Endothelial cell (in vitro differentiated cells): ENCODE measurements around the gene DNAJB8. TPM values are rescaled to one million over a fixed set of nuclear protein-coding genes. Genes with fewer than 3 reads are reported as not detected.

Experiments used
- DNase-seq: peaks from one replicate; pipeline ENCODE4 v3.0.0; 2021; ENCODE audit warnings: low spot score
- H3K27ac Mint-ChIP-seq: one replicate; pipeline ENCODE4 v1.8.0; 2021; ENCODE audit warnings: mixed read lengths, inconsistent platforms; ENCODE audit not compliant: unreplicated experiment
- H3K27me3 Mint-ChIP-seq: one replicate; pipeline ENCODE4 v1.8.0; 2021; ENCODE audit warnings: mild to moderate bottlenecking, moderate library complexity, mixed read lengths, inconsistent platforms; ENCODE audit not compliant: unreplicated experiment
- H3K36me3 Mint-ChIP-seq: one replicate; pipeline ENCODE4 v1.8.0; 2021; ENCODE audit warnings: mild to moderate bottlenecking, low read depth, mixed read lengths, inconsistent platforms; ENCODE audit not compliant: unreplicated experiment
- H3K4me1 Mint-ChIP-seq: one replicate; pipeline ENCODE4 v1.8.0; 2021; ENCODE audit warnings: mild to moderate bottlenecking, mixed read lengths, inconsistent platforms; ENCODE audit not compliant: unreplicated experiment
- H3K4me3 Mint-ChIP-seq: one replicate; pipeline ENCODE4 v1.8.0; 2021; ENCODE audit warnings: mild to moderate bottlenecking, mixed read lengths, inconsistent platforms; ENCODE audit not compliant: unreplicated experiment
- H3K9me3 Mint-ChIP-seq: one replicate; pipeline ENCODE4 v1.8.0; 2021; ENCODE audit warnings: mixed read lengths, inconsistent platforms; ENCODE audit not compliant: unreplicated experiment
- total RNA-seq: library from RNA; stranded (reverse); fragmentation: NEBNext Ultra II Directional; extraction: Animal tissue kit (Norgen Biotek cat#: 25700); gene quantifications from one replicate; pipeline ENCODE4 v1.2.1, GENCODE V29; 2021; ENCODE audit not compliant: unreplicated experiment
- TF ChIP-seq, protein P1 (sequence below): fragments of 200-600 bp; sonication (generic); IDR thresholded peaks from one replicate; pipeline ENCODE4 v1.5.0; 2021; ENCODE audit warnings: antibody characterized with exemption; ENCODE audit not compliant: unreplicated experiment

The DNAJB8 gene
- total RNA-seq, 1 donor from 2014 or later = not detected

DNA sequence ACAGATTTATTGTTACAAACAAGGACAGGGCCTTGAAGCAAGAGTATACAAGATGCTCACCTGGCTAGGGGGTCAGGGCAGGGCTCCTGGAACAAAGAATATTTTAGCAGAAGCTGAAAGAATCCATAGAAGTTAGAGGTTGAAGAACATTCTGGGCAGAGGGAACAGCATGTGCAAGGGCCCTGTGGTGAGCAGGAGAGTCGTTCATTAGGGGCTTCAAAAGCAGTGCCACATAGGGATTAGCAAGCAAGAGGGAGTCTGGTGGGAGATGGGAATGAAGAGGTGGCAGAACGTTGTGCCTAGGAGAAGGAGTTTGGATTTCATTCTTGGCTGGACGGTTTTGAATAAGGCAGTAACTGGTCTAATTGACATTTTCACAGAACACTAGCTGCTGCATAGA is 22.9 kb downstream of the DNAJB8 start:
- TF ChIP-seq, protein P1, sequence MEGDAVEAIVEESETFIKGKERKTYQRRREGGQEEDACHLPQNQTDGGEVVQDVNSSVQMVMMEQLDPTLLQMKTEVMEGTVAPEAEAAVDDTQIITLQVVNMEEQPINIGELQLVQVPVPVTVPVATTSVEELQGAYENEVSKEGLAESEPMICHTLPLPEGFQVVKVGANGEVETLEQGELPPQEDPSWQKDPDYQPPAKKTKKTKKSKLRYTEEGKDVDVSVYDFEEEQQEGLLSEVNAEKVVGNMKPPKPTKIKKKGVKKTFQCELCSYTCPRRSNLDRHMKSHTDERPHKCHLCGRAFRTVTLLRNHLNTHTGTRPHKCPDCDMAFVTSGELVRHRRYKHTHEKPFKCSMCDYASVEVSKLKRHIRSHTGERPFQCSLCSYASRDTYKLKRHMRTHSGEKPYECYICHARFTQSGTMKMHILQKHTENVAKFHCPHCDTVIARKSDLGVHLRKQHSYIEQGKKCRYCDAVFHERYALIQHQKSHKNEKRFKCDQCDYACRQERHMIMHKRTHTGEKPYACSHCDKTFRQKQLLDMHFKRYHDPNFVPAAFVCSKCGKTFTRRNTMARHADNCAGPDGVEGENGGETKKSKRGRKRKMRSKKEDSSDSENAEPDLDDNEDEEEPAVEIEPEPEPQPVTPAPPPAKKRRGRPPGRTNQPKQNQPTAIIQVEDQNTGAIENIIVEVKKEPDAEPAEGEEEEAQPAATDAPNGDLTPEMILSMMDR = no peak
- peaks cover 13% of the 10 kb centered on the region for H3K4me1 Mint-ChIP-seq
- no peak overlapping the region for H3K27ac Mint-ChIP-seq
- DNase-seq = no peak
- peaks cover 14% of the 10 kb centered on the region for H3K36me3 Mint-ChIP-seq
- H3K9me3 Mint-ChIP-seq = no peaks in the 10 kb centered on the region
- no peak overlapping the region for H3K4me3 Mint-ChIP-seq
- H3K27me3 Mint-ChIP-seq = peaks cover 22% of the 10 kb centered on the region

DNA sequence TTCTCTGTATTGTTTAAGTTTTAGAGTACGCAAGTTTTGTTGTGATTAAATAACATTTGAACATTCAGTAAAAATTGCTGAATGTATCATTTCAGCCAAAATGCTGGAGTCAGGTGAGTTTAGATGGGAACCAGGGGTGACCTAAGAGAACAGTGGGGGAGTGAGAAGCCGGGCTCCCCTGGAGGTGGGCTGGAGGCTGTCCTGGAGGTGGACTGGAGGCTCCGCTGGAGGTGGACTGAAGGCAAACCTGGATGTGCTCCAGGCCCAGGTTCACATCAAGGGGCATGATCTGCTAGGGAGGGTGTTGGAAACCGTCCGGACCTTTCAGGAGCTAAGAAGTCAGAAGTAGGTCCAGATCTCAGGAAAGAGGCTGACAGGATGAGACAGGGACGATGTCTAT is 23.7 kb downstream of the DNAJB8 start:
- peaks cover 10% of the 10 kb centered on the region for H3K36me3 Mint-ChIP-seq
- TF ChIP-seq, protein P1 = no peak
- H3K27me3 Mint-ChIP-seq = peaks cover 22% of the 10 kb centered on the region
- H3K9me3 Mint-ChIP-seq = no peaks in the 10 kb centered on the region
- H3K27ac Mint-ChIP-seq = no peak overlapping the region
- DNase-seq = no peak
- H3K4me3 Mint-ChIP-seq = no peak overlapping the region
- peaks cover 7% of the 10 kb centered on the region for H3K4me1 Mint-ChIP-seq

DNA sequence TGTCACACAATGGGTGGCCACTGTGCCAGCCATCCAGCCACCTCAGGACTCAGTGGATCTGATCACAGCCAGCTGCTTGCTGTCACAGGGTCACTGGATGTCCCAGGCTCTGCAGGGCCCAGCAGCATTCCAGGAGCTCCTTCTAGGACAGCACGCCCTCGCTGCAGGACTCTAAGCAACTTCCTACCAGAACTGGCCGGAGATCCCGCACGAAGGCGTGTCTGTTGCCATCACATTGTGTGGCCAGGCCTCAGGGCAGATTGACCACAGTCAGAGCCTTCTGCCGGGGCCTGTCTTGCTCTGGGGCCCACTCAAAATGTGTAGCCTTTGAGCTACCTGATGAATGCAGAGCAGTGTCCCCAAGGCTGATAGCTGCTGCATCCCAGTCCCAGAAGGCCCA is 24.6 kb downstream of the DNAJB8 start:
- no peak overlapping the region for H3K27ac Mint-ChIP-seq
- H3K36me3 Mint-ChIP-seq = peaks cover 10% of the 10 kb centered on the region
- DNase-seq = no peak
- TF ChIP-seq, protein P1 = no peak
- no peak overlapping the region for H3K4me3 Mint-ChIP-seq
- no peaks in the 10 kb centered on the region for H3K9me3 Mint-ChIP-seq
- H3K4me1 Mint-ChIP-seq = peaks cover 2% of the 10 kb centered on the region
- peaks cover 19% of the 10 kb centered on the region for H3K27me3 Mint-ChIP-seq

DNA sequence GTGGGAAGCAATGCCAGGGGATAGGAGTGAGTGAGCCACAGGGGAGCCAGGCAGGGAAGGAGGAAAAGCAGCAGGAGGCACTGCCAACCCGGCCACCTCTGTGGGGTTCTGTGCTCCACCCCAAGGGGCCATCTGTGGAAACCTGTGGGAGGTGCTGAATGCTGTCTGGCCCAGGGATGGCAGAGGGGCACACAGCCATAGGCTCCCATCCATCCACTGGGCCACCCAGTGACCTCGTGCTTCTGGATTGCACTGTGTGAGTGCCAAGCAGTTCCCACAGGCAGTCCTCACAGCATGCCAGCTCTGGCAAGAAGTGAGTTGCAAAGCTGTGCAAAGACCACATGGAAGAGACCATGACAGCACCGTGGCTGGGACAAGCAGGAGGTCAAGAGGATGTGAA is 27.5 kb downstream of the DNAJB8 start:
- peaks cover 8% of the 10 kb centered on the region for H3K27me3 Mint-ChIP-seq
- no peak overlapping the region for H3K27ac Mint-ChIP-seq

DNA sequence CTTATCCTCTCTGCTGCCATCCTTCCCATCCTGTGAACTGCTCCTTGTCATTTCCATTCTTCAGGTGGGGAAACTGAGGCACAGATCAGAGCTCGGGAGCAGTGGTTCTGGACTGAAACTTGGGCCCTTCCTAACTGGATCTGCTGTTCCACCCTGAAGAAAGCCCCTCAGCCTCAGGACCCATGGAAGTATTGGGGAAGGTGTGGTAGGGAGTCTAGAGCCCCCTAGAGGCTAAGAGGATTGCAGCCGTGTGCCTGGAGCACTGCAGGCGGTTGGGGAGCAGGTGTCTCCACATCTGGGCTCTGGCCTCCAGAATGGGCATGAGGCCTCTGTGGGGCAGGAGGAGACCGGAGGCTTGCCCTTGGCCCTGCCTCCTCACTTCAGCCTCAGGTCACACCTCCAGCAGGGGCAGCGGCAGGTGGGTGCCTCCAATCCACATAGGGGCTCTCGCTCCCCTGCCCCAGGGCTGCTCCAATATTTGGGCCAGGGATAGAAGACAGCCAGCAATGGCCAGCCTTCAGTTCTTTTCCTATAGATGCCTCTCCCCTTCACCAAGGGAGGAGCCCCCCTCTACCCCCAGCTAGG is 28.1 kb downstream of the DNAJB8 start:
- Mint-ChIP-seq H3K27ac (no peak overlapping the region), H3K27me3 (peaks cover 5% of the 10 kb centered on the region), H3K4me1 (no peaks in the 10 kb centered on the region), H3K4me3 (no peak overlapping the region), H3K9me3 (no peaks in the 10 kb centered on the region), H3K36me3 (peaks cover 5% of the 10 kb centered on the region)
- no peak for DNase-seq
- TF ChIP-seq, protein P1 = peak; percentile 25

More for the DNA sequence above, 27.5 kb downstream of the DNAJB8 start:
- Mint-ChIP-seq H3K9me3 (no peaks in the 10 kb centered on the region), H3K36me3 (peaks cover 5% of the 10 kb centered on the region), H3K4me1 (no peaks in the 10 kb centered on the region), H3K4me3 (no peak overlapping the region)
- DNase-seq = no peak
- TF ChIP-seq, protein P1 = no peak
